HUES48 (cell line): Measurements from ENCODE around the gene MTFP1.

Experiments used
- H3K27ac ChIP-seq: one replicate; pipeline ENCODE4 v1.7.0; 2013; ENCODE audit warnings: low read depth, low read length, inconsistent platforms
- H3K27me3 ChIP-seq: 2 replicates; pipeline ENCODE4 v1.6.1; 2013; ENCODE audit warnings: mild to moderate bottlenecking, low read length; ENCODE audit not compliant: control insufficient read depth, insufficient read depth
- H3K36me3 ChIP-seq: 2 replicates; pipeline ENCODE4 v1.6.1; 2013; ENCODE audit warnings: low read length; ENCODE audit not compliant: control insufficient read depth, insufficient read depth
- H3K4me1 ChIP-seq: 2 replicates; pipeline ENCODE4 v1.6.1; 2013; ENCODE audit warnings: mild to moderate bottlenecking, low read length; ENCODE audit not compliant: control insufficient read depth, insufficient read depth
- H3K4me3 ChIP-seq: 2 replicates; pipeline ENCODE4 v1.5.1; 2013; ENCODE audit warnings: mild to moderate bottlenecking, low read depth, low read length
- H3K9ac ChIP-seq: 2 replicates; pipeline ENCODE4 v1.6.1; 2013; ENCODE audit warnings: mild to moderate bottlenecking, low read depth, low read length, moderate library complexity
- H3K9me3 ChIP-seq: 2 replicates; pipeline ENCODE4 v1.6.1; 2013; ENCODE audit warnings: low read length; ENCODE audit not compliant: control insufficient read depth, insufficient read depth

MTFP1 gene

DNA sequence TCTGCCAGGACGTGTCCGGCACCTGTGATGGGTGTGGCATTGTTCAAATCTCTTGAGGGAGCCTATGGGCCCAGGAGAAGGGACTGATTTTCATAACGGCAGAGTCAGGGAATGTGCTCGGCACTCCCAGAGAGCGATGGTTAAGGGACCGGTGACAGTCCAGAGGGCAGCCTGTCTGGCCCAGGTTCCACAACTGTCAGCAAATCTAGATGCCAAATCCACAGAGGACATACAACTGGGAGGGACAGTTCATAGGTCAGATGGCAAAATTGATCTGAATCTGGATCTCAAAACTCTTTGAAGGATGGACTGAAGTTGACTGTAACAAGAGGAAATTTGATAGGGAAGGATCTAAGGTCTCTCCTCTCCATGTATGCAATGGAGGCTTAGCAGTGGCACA lies 21.3 kb upstream of the MTFP1 start:
- H3K4me1 ChIP-seq: peaks cover 8% of the 10 kb centered on the region; the same call in 1 of the 2 replicates
- H3K9me3 ChIP-seq: no peaks in the 10 kb centered on the region
- peaks cover 14% of the 10 kb centered on the region for H3K36me3 ChIP-seq
- H3K4me3 ChIP-seq: no peak overlapping the region
- no peaks in the 10 kb centered on the region for H3K27me3 ChIP-seq
- H3K27ac ChIP-seq: no peak overlapping the region
- H3K9ac ChIP-seq: no peak overlapping the region

DNA sequence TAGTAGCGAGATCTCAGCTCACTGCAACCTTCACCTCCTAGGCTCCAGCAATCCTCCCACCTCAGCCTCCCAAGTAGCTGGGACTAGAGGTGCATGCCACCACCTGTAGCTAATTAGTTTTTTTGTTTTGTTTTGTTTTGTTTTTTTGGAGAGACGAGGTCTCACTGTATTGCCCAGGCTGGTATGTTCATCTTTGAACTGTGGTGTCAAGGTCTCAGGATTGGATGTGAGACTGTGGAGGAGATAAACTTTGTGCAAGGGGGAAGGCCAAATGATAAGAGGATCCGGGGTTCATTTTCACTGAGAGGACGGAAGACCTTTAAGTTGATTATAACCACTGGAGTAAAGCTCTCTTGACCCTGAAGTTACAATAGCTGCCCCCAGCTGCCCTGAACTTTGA lies 19.8 kb upstream of the MTFP1 start:
- H3K27me3 ChIP-seq: no peaks in the 10 kb centered on the region
- no peaks in the 10 kb centered on the region for H3K9me3 ChIP-seq

DNA sequence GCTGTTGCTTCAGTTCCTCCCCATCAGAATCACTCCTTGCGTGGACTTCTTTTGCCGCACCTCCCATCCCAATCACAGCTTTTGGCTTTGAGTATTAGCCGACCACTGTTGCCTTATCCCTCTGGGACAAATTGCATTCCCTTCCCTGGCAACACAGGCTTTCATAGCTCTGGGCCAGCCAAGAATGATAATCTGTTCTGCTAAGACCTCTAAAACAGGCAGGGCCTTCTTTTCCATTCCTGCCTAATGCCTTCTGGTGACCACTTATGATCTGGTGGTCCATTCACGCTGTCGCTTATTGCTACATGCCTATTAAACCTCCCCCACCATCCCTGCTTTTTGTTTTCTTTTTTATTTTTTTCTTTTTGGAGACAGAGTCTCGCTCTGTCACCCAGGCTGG lies 19.2 kb upstream of the MTFP1 start:
- no peaks in the 10 kb centered on the region for H3K9me3 ChIP-seq
- H3K4me3 ChIP-seq: no peak overlapping the region
- H3K27me3 ChIP-seq: no peaks in the 10 kb centered on the region
- no peak overlapping the region for H3K27ac ChIP-seq
- H3K36me3 ChIP-seq: peaks cover 24% of the 10 kb centered on the region
- peaks cover 8% of the 10 kb centered on the region; the same call in 1 of the 2 replicates for H3K4me1 ChIP-seq
- H3K9ac ChIP-seq: no peak overlapping the region

More for the DNA sequence above, 19.8 kb upstream of the MTFP1 start:
- Histone ChIP-seq H3K27ac (no peak overlapping the region), H3K4me1 (peaks cover 8% of the 10 kb centered on the region; the same call in 1 of the 2 replicates), H3K4me3 (no peak overlapping the region), H3K36me3 (peaks cover 21% of the 10 kb centered on the region), H3K9ac (no peak overlapping the region)

DNA sequence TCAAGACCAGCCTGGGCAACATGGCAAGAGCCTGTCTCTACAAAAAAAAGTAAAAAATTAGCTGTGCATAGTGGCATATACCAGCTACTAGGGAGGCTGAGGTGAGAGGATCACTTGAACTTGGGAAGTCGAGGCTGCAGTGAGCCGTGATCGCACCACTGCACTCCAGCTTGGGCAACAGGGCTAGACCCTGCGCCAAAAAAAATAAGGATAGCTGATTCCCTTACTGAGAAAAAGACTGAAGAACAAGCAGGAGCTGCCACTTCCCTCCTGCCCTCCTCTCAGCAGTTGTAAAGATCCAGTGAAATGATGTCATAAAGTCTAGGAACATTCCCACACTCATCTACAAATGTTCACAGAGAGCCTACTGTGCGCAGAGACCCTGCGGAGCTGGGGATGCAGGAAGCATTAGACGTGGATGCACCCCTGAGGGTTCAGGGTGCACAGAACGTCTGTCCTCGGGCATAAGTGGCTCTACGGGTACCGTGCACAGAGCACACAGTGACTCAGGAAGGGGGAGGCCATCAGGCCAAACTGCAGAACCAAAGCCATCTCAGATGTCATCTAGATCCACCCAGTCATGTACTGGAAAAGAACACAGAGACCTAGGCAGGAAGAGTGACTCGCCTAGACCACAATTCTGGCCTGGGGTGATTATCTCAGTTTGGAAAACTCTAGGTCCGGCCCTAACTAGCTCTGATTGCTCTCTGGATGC lies 17.0 kb upstream of the MTFP1 start:
- no peak overlapping the region for H3K27ac ChIP-seq
- peaks cover 24% of the 10 kb centered on the region for H3K36me3 ChIP-seq
- no peaks in the 10 kb centered on the region for H3K4me1 ChIP-seq
- no peak overlapping the region for H3K4me3 ChIP-seq
- H3K27me3 ChIP-seq: no peaks in the 10 kb centered on the region
- no peaks in the 10 kb centered on the region for H3K9me3 ChIP-seq
- H3K9ac ChIP-seq: no peak overlapping the region

DNA sequence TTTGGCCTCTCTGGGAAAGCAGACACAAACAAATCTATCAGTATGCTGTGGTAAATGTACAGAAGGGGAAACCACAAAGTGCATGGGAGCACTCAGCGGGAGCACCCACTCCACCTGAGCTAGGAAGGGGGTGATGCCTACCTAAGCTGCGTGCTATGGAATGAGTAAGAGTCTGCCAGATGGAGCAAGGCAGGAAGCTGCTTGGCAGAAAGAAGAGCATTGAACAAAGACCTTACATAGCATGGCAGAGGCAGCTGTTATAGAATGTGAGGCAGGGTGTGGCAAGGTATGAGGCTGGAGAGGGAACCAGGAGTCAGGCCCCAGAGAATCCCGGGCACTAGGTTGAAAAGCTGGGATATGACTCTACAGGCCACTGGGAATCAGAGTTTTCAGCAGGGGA lies 13.8 kb upstream of the MTFP1 start:
- peaks cover 40% of the 10 kb centered on the region for H3K36me3 ChIP-seq
- H3K4me1 ChIP-seq: no peaks in the 10 kb centered on the region
- no peak overlapping the region for H3K9ac ChIP-seq
- H3K9me3 ChIP-seq: no peaks in the 10 kb centered on the region
- H3K4me3 ChIP-seq: no peak overlapping the region
- H3K27me3 ChIP-seq: no peaks in the 10 kb centered on the region
- H3K27ac ChIP-seq: no peak overlapping the region

DNA sequence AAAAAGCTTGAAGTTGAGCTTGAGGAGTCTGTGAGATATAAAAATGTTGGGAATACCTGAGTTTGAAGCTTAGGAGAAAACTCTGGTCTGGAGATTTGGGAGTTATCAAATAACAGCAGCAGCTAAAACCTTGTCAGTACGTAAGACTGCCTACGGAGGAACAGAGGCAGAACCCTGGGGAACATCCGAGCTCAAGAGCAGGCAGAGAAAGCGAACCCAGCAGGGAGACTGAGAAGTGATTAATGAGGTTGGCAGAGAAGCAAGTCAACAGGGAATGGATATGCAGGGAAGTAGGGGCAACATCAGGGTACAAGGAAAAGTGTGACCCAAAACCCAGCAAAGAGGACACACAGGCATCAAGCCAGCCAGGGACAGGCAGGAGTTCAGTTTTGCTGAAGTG lies 12.6 kb upstream of the MTFP1 start:
- Histone ChIP-seq H3K27ac (no peak overlapping the region), H3K4me1 (no peaks in the 10 kb centered on the region), H3K36me3 (peaks cover 48% of the 10 kb centered on the region), H3K4me3 (no peak overlapping the region), H3K9me3 (no peaks in the 10 kb centered on the region), H3K27me3 (no peaks in the 10 kb centered on the region), H3K9ac (no peak overlapping the region)

DNA sequence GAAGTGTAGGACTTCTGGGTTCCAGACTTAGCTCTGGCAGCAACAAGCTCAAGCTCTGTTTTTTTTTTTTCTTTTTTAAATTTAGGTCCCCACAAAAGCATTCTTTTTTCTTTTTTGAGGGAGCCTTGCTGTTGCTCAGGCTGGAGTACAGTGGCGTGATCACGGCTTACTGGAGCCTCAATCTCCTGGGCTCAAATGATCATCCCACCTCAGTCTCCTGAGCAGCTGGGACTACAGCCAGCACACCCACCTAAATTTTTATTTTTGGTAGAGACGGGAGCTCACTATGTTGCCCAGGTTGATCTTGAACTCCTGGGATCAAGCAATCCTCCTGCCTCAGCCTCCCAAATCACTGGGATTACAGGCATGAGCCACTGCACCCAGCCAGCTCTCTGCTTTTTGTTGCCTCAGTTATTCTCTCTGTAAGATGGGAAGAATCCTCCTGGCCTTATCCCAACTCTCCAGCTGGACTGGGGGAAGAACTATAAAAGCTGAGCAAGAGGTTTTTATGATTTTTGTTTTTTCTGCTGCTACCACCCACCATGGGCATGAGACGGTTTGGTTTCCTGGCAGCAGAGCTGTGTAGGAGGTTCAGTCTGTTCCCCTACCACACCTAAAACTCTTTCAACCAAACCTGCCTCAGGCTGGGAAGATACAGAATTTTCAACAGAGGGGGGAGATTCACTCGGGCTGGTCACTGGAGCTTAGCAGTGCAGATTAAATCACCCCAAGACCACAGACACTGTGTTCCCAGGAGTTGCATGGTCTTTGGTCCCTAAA lies 11.6 kb upstream of the MTFP1 start:
- Histone ChIP-seq H3K36me3 (peaks cover 53% of the 10 kb centered on the region), H3K9me3 (no peaks in the 10 kb centered on the region), H3K9ac (no peak overlapping the region), H3K27ac (no peak overlapping the region), H3K27me3 (no peaks in the 10 kb centered on the region), H3K4me3 (no peak overlapping the region), H3K4me1 (no peaks in the 10 kb centered on the region)

DNA sequence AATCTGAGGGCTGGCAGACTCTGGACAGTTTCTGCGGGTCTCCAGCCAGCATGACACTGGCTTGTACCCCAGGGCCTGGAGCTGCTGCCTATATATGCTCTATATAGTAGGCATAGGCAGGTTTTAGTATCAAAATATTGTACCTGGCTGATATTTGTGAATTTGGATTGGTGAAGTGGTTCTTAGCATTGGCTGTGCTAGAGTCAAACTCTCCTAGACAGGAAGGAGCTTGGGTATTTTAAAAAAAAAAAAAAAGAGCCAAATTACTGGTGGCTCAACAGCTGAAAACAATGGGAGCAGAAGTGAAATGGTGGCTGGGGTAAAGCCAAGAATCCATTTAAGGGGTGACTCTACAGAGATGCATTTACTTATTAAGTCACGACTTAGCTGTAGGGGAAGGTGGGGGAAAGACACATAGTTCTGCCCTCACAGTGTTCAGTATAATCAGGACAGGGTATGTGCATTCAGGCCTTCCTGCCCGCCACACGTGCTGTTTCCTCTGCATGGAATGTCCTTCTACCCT lies 11.0 kb upstream of the MTFP1 start:
- Histone ChIP-seq H3K4me3 (no peak overlapping the region), H3K4me1 (no peaks in the 10 kb centered on the region), H3K9me3 (no peaks in the 10 kb centered on the region), H3K9ac (no peak overlapping the region), H3K36me3 (peaks cover 54% of the 10 kb centered on the region), H3K27me3 (no peaks in the 10 kb centered on the region), H3K27ac (no peak overlapping the region)

DNA sequence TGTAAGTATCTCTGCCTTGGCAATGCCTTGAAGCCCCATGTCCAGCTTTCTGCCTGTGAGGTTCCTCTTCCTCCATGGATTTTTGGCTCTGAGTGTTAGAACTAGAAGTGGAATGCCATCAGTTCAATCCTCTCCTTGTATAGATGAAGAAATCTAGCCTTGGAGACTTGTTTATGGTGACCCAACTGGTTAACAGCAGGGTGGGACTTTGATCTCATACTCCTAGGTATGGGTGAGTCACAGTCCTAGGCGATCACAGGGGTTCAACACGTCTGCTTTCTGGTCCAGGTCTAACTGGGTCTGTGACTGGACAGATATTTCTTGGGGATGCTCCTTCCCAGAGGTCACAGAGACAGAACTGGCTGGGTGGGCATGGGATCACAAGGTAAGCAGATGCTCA lies 9.2 kb upstream of the MTFP1 start:
- no peak overlapping the region for H3K9ac ChIP-seq
- H3K36me3 ChIP-seq: peaks cover 57% of the 10 kb centered on the region

DNA sequence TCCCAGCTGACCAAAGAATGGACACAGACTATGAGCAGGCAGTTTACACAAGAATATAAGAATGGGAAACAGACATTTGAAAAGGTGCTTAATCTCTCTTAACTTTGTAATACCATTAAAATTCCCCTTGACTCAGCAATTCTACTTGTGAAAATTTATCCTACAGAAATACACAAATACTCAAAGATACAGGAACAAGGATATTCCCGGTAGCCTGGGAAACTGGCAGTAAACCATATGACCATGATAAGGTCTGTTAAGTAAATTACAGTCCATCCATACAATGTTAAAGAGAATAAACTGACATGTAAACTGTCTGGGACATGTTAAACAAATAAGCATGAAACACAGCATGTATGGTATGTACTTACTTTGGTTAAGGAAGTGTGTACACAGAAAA lies 8.7 kb upstream of the MTFP1 start:
- Histone ChIP-seq H3K9me3 (no peaks in the 10 kb centered on the region), H3K4me1 (0 out of 2 replicates have a peak, but pooled peaks cover 4% of the 10 kb centered on the region), H3K9ac (no peak overlapping the region), H3K4me3 (no peak overlapping the region), H3K36me3 (peaks cover 59% of the 10 kb centered on the region), H3K27ac (no peak overlapping the region), H3K27me3 (no peaks in the 10 kb centered on the region)

More for the DNA sequence above, 9.2 kb upstream of the MTFP1 start:
- Histone ChIP-seq H3K27ac (no peak overlapping the region), H3K9me3 (no peaks in the 10 kb centered on the region), H3K27me3 (no peaks in the 10 kb centered on the region), H3K4me1 (no peaks in the 10 kb centered on the region), H3K4me3 (no peak overlapping the region)
